ENCODE data around the gene RNF123.
"Not testable (repeated sequence)": the region's sequence is repeated elsewhere in the genome, so short reads cannot be mapped to it uniquely, and the experiment has no call there.

DNA sequence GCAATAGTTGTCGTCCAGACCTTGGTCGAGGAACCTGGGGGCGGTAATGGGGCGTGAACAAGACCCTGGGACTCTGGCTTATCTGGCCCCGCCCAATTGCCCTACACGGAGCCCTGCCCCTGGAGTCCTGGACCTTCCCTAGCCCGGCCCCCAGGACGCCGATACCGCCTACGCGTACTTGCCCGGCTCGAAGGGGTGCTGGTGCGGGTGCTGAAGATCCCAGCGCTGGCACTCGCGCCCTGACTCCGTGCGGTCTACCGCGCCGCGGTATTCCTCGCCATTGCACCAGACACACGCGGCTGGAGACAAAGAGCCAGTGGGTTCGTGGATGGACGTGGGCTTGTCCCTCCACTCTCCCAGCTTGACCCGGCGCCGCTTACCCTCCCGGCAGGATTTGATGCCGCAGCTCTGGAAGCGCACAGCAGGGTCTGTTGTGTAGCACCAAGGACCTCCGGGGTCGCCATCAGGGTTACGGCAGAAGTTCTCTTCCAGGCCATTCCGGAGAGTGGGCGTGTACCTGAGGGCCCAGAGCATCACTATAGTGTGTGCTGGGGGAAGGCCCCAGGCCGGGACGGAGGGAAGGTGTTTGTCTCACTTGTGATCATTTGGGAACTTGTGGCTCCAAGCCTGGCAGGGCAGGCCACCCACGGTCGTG lies 2.5 kb upstream of the RNF123 start:
- not testable (repeated sequence) for TF ChIP-seq PPARA (CRISPR knock-in tag; IDR thresholded peaks at IDR 0.05; ENCODE audit: borderline replicate concordance); RARB (CRISPR knock-in tag; IDR thresholded peaks at IDR 0.05); CREB5 (CRISPR knock-in tag; IDR thresholded peaks at IDR 0.05; ENCODE audit: low read depth)
